Measurements from ENCODE around the gene RNU1-1.
"Not testable (repeated sequence)": the region's sequence is repeated elsewhere in the genome, so short reads cannot be mapped to it uniquely, and the experiment has no call there.

RNU1-1 gene

GRCh38 chr1:16514107-16515055 lies at the start of gene RNU1-1:
TSS of gene RNU1-1 (minus strand) at chr1:16514285.
- DNase-seq (ENCODE audit: low read depth in 2 of 2) = peak; percentile 47 to 52

GRCh38 chr1:16561035-16561434 lies 47.0 kb upstream of the RNU1-1 start:
- not testable (repeated sequence) for DNase-seq (ENCODE audit: low read depth in 2 of 2)

GRCh38 chr1:16560498-16560897 lies 46.4 kb upstream of the RNU1-1 start:
- DNase-seq (ENCODE audit: low read depth in 2 of 2) = not testable (repeated sequence)

GRCh38 chr1:16559688-16560087 lies 45.6 kb upstream of the RNU1-1 start:
- DNase-seq (ENCODE audit: low read depth in 2 of 2) = not testable (repeated sequence)

- not testable (repeated sequence) for DNase-seq (ENCODE audit: low read depth in 2 of 2)
These were observed 42.9 kb upstream of the RNU1-1 start for GRCh38 chr1:16557034-16557433.

- not testable (repeated sequence) for DNase-seq (ENCODE audit: low read depth in 2 of 2)
These were observed 39.2 kb upstream of the RNU1-1 start for GRCh38 chr1:16553244-16553643.

GRCh38 chr1:16550212-16550918 lies 36.3 kb upstream of the RNU1-1 start:
- not testable (repeated sequence) for DNase-seq (ENCODE audit: low read depth in 2 of 2)

- DNase-seq (ENCODE audit: low read depth in 2 of 2) = not testable (repeated sequence)
These were observed 35.5 kb upstream of the RNU1-1 start for GRCh38 chr1:16549545-16549944.

GRCh38 chr1:16547502-16548241 lies 33.6 kb upstream of the RNU1-1 start:
- DNase-seq (ENCODE audit: low read depth in 2 of 2) = not testable (repeated sequence)

- DNase-seq (ENCODE audit: low read depth in 2 of 2) = peak in 1 of 2 donors; percentile 34
These were observed 31.6 kb upstream of the RNU1-1 start for GRCh38 chr1:16545682-16546095.

GRCh38 chr1:16540421-16540893 lies 26.4 kb upstream of the RNU1-1 start:
- DNase-seq (ENCODE audit: low read depth in 2 of 2) = not testable (repeated sequence)

- not testable (repeated sequence) for DNase-seq (ENCODE audit: low read depth in 2 of 2)
These were observed 23.4 kb upstream of the RNU1-1 start for GRCh38 chr1:16537528-16537927.

- DNase-seq (ENCODE audit: low read depth in 2 of 2) = not testable (repeated sequence)
These were observed 22.7 kb upstream of the RNU1-1 start for GRCh38 chr1:16536796-16537195.

GRCh38 chr1:16535898-16536297 lies 21.8 kb upstream of the RNU1-1 start:
- DNase-seq (ENCODE audit: low read depth in 2 of 2) = not testable (repeated sequence)

GRCh38 chr1:16535487-16535886 lies 21.4 kb upstream of the RNU1-1 start:
- DNase-seq (ENCODE audit: low read depth in 2 of 2) = not testable (repeated sequence)

- peak in 1 of 2 donors; percentile 24 for DNase-seq (ENCODE audit: low read depth in 2 of 2)
These were observed 20.9 kb upstream of the RNU1-1 start for GRCh38 chr1:16534829-16535456.

- not testable (repeated sequence) for DNase-seq (ENCODE audit: low read depth in 2 of 2)
These were observed 20.2 kb upstream of the RNU1-1 start for GRCh38 chr1:16534239-16534828.

GRCh38 chr1:16532235-16532991 lies 18.3 kb upstream of the RNU1-1 start:
- DNase-seq (ENCODE audit: low read depth in 2 of 2) = not testable (repeated sequence)

- DNase-seq (ENCODE audit: low read depth in 2 of 2) = not testable (repeated sequence)
These were observed 14.3 kb upstream of the RNU1-1 start for GRCh38 chr1:16528338-16528737.

GRCh38 chr1:16525769-16526168 lies 11.7 kb upstream of the RNU1-1 start:
- DNase-seq (ENCODE audit: low read depth in 2 of 2) = not testable (repeated sequence)

Data from activated CD4-positive, alpha-beta T cell treated with anti-CD3 and anti-CD28 coated beads for 24 hours (primary cell).